Naive B cell (primary cell): ENCODE data around the gene WNT5B. TPM values are rescaled to one million over a fixed set of nuclear protein-coding genes. Genes with fewer than 3 reads are reported as not detected.
A peak's percentile ranks its signal among the peaks of the same experiment; 100 is the strongest.
"Not testable (repeated sequence)": the region's sequence is repeated elsewhere in the genome, so short reads cannot be mapped to it uniquely, and the experiment has no call there.

Source experiments
- ATAC-seq, 2 donors: fragments of 150-1000 bp; cut with Tn5 transposase; 2 replicates each; pipeline ENCODE4 v1.10.0; 2021; ENCODE audit warnings: low read depth in 2 of 2, mild to moderate bottlenecking in 2 of 2, moderate library complexity in 2 of 2
- DNase-seq: peaks from one replicate; pipeline ENCODE4 v3.0.0; 2022
- H3K27ac Mint-ChIP-seq, 6 donors: one replicate each; pipeline ENCODE4 v1.8.0; 2020 to 2022; ENCODE audit warnings: mild to moderate bottlenecking in 6 of 6, mixed read lengths in 6 of 6, moderate library complexity in 5 of 6, inconsistent platforms in 2 of 6
- H3K27me3 Mint-ChIP-seq, 3 donors: one replicate each; pipeline ENCODE4 v1.8.0; 2021 to 2022; ENCODE audit warnings: mixed read lengths in 3 of 3, mild to moderate bottlenecking in 1 of 3
- H3K36me3 Mint-ChIP-seq, 2 donors: one replicate each; pipeline ENCODE4 v1.8.0; 2020 to 2022; ENCODE audit warnings: mixed read lengths in 2 of 2, inconsistent platforms in 1 of 2, mild to moderate bottlenecking in 1 of 2
- H3K4me1 Mint-ChIP-seq, 3 donors: one replicate each; pipeline ENCODE4 v1.8.0; 2020 to 2022; ENCODE audit warnings: mixed read lengths in 3 of 3, inconsistent platforms in 1 of 3, mild to moderate bottlenecking in 1 of 3, moderate library complexity in 1 of 3
- H3K4me3 Mint-ChIP-seq, 8 donors: one replicate each; pipeline ENCODE4 v1.8.0; 2020 to 2022; ENCODE audit warnings: mild to moderate bottlenecking in 8 of 8, mixed read lengths in 8 of 8, moderate library complexity in 8 of 8, inconsistent platforms in 2 of 8
- H3K9me3 Mint-ChIP-seq, 7 donors: one replicate each; pipeline ENCODE4 v1.8.0; 2020 to 2022; ENCODE audit warnings: mixed read lengths in 7 of 7, mild to moderate bottlenecking in 5 of 7, inconsistent platforms in 2 of 7, moderate library complexity in 1 of 7
- polyA plus RNA-seq, 6 donors: library from polyadenylated mRNA; unstranded; fragments of 300-500 nt; fragmentation: Illumina TruSeq; gene quantifications; one replicate each; pipeline ENCODE4 v1.2.3, GENCODE V29; 2021; ENCODE audit warnings: low read depth in 6 of 6

Gene WNT5B
- polyA plus RNA-seq, 6 donors from 2014 or later: not detected

GRCh38 chr12:1676043-1676442, 47.0 kb downstream of the WNT5B start:
- no peaks in the 10 kb centered on the region for H3K4me1 Mint-ChIP-seq
- no peaks in the 10 kb centered on the region for H3K36me3 Mint-ChIP-seq
- no peak overlapping the region for H3K4me3 Mint-ChIP-seq
- no peaks in the 10 kb centered on the region for H3K9me3 Mint-ChIP-seq
- ATAC-seq (no peak), DNase-seq (no peak)
- H3K27ac Mint-ChIP-seq: peak overlapping the region in 1 of 6 donors; percentile 13
- H3K27me3 Mint-ChIP-seq: peaks cover 0 to 6% (median 0%) of the 10 kb centered on the region in 3 donors

DNA sequence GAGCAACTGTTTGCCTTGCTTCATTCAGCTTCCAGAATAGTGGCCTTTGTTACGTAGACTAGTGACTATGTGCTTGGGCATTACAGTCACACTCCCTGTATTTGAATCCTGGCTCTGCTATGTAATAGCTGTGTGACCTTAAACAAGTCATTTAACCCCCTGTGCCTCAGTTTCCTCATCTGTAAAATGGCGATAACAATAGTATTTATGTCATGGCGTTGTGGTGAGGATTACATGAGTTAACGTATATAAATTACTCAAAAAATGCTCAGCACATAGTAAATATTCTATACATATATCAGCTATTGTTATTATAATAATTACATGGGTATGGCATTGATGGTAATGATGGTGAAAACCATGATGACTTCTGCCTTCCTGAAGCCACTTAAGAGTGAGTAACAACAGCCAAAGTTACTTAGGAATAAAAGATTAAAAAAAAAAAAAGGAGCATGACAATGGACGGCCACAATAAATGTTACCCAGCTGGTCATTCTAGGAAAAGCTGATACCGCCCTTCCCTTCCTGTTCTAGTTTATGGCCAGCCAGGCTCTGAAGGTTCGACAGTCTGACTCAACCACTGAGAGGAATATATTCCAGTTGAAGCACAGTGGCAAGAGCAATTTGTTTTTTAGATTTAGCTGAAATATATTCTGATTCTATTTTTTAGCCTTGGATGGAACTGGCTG, 51.9 kb downstream of the WNT5B start:
- no peaks in the 10 kb centered on the region for H3K4me1 Mint-ChIP-seq
- no peak overlapping the region for H3K27ac Mint-ChIP-seq
- no peak for ATAC-seq
- no peaks in the 10 kb centered on the region for H3K36me3 Mint-ChIP-seq
- H3K4me3 Mint-ChIP-seq: no peak overlapping the region
- H3K9me3 Mint-ChIP-seq: no peaks in the 10 kb centered on the region
- no peak for DNase-seq
- H3K27me3 Mint-ChIP-seq: peaks cover 0 to 6% (median 2%) of the 10 kb centered on the region in 3 donors

DNA sequence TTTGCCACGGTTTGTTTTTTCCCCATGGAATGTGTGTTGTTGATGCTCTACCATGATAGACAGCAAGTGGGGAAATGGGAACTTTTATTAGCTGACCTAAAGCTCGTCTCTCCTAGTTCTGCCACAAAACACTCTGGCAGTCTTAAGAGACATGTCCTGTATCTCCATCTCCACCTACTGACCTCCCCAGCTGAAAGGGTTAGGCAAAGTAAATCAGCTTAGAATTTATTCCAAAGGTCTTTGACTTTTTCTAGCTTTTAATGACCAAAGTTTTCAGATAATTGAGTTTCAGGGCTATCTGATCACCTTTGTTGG, 52.4 kb downstream of the WNT5B start:
- Mint-ChIP-seq H3K4me1 (no peaks in the 10 kb centered on the region), H3K27me3 (peaks cover 0 to 7% (median 6%) of the 10 kb centered on the region in 3 donors), H3K36me3 (no peaks in the 10 kb centered on the region), H3K9me3 (no peaks in the 10 kb centered on the region), H3K4me3 (no peak overlapping the region), H3K27ac (no peak overlapping the region)
- no peak for DNase-seq
- ATAC-seq: no peak

DNA sequence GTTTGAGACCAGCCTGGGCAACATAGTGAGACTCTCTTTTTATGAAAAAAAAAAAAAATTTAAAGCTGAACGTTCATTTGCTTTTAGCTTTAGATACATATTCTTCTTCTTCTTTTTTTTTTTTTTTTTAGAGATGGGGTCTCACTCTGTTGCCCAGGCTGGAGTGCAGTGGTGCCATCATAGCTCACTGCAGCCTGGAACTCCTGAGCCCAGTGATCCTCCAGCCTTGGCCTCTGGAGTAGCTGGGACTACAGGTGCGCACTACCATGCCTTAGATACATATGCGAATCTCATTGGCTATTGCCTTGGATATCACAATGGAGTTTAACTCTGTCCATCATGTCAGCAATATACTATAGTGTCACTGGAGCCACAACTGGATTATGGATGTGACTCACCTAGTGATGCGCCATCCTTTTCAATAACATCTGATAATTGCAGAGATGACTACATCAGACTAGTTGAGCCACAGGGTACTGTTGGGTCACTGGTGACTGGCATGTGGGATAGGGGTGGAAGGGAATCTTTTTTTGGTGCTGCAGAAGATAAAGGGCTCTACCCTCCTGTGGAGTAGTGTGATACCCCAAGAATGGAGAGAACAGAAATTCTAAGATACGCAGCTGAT, 59.2 kb downstream of the WNT5B start:
- H3K27ac Mint-ChIP-seq: peak overlapping the region in 3 of 6 donors; percentile 7 to 63 (median 28)
- peak overlapping the region in 2 of 8 donors; percentile 55 to 64 for H3K4me3 Mint-ChIP-seq

GRCh38 chr12:1690578-1691122, 61.6 kb downstream of the WNT5B start, which contains the start of gene ADIPOR2:
ADIPOR2 (plus strand) TSS chr12:1691070; CDS start chr12:1754344, 63,274 bp downstream.
- ATAC-seq: peak; percentile 96 to 97
- Mint-ChIP-seq H3K36me3 (no peaks in the 10 kb centered on the region), H3K27me3 (peaks cover 0 to 9% (median 0%) of the 10 kb centered on the region in 3 donors), H3K4me3 (peak within 1 kb of the TSS; percentile 90 to 98 (median 96)), H3K27ac (peak within 1 kb of the TSS; percentile 92 to 99 (median 99)), H3K9me3 (no peaks in the 10 kb centered on the region), H3K4me1 (peaks cover 16 to 44% (median 33%) of the 10 kb centered on the region in 3 donors)
- peak; percentile 93 for DNase-seq

More for the DNA sequence above, 59.2 kb downstream of the WNT5B start:
- no peak for ATAC-seq
- DNase-seq: no peak
- Mint-ChIP-seq H3K9me3 (no peaks in the 10 kb centered on the region), H3K4me1 (peaks cover 16 to 27% (median 27%) of the 10 kb centered on the region in 3 donors), H3K36me3 (no peaks in the 10 kb centered on the region), H3K27me3 (peaks cover 0 to 9% (median 0%) of the 10 kb centered on the region in 3 donors)

- peaks cover 0 to 3% (median 0%) of the 10 kb centered on the region in 3 donors for H3K27me3 Mint-ChIP-seq
- H3K36me3 Mint-ChIP-seq: no peaks in the 10 kb centered on the region
- peak; percentile 30 to 36 for ATAC-seq
- DNase-seq: no peak
- peak overlapping the region; percentile 92 to 99 (median 96) for H3K27ac Mint-ChIP-seq
- peak overlapping the region; percentile 90 to 98 (median 96) for H3K4me3 Mint-ChIP-seq
- peaks cover 23 to 51% (median 39%) of the 10 kb centered on the region in 3 donors for H3K4me1 Mint-ChIP-seq
- no peaks in the 10 kb centered on the region for H3K9me3 Mint-ChIP-seq
Observed at GRCh38 chr12:1691123-1692007, 62.3 kb downstream of the WNT5B start.

DNA sequence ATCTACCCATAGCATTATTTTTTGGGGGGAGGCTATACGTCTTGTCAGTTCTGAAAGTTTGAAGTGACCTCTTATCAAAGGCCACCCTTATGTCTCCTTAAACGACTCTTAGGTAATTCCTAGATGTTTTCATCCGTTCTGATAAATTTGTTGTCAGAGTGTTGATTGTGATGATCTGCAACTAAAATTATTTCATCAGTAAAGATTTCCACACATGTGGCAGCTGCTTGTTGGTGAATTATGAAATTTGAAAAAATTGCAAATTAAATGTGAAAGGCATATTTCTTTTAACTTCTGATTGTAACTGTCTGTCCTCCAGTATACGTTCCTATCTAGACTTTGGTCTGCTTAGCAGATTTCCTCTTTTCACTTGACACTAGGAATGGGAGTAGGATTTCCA, 63.2 kb downstream of the WNT5B start:
- peak overlapping the region; percentile 90 to 98 (median 96) for H3K4me3 Mint-ChIP-seq
- no peaks in the 10 kb centered on the region for H3K9me3 Mint-ChIP-seq
- peaks cover 30 to 59% (median 47%) of the 10 kb centered on the region in 3 donors for H3K4me1 Mint-ChIP-seq
- H3K27me3 Mint-ChIP-seq: no peaks in the 10 kb centered on the region
- H3K27ac Mint-ChIP-seq: peak overlapping the region; percentile 92 to 99 (median 95)
- ATAC-seq (no peak), DNase-seq (no peak)
- H3K36me3 Mint-ChIP-seq: no peaks in the 10 kb centered on the region

- ATAC-seq: no peak
- no peaks in the 10 kb centered on the region for H3K9me3 Mint-ChIP-seq
- no peaks in the 10 kb centered on the region for H3K27me3 Mint-ChIP-seq
- DNase-seq: peak; percentile 15
- peak overlapping the region in 7 of 8 donors; percentile 34 to 96 (median 74) for H3K4me3 Mint-ChIP-seq
- peaks cover 39 to 67% (median 51%) of the 10 kb centered on the region in 3 donors for H3K4me1 Mint-ChIP-seq
- peak overlapping the region in 5 of 6 donors; percentile 54 to 92 (median 84) for H3K27ac Mint-ChIP-seq
- H3K36me3 Mint-ChIP-seq: no peaks in the 10 kb centered on the region
Observed at GRCh38 chr12:1692895-1693610, 64.0 kb downstream of the WNT5B start.

DNA sequence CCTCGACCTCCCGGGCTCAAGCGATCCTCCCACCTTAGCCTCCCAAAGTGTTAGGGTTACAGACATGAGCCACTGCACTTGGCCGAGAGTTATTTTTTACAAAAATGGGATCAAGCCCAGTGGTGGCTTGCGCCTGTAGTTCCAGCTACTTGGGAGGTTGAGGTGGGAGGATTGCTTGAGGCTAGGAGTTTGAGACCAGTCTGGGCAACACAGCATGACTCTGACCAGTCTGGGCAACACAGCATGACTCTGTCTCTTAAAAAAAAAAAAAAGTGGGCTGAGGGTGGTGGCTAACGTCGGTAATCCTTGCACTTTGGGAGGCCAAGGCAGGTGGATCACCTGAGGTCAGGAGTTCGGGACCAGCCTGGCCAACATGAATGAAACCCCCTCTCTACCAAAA, 66.1 kb downstream of the WNT5B start:
- not testable (repeated sequence) for H3K27ac Mint-ChIP-seq

GRCh38 chr12:1695886-1696670, 67.0 kb downstream of the WNT5B start:
- Mint-ChIP-seq H3K9me3 (no peaks in the 10 kb centered on the region), H3K4me1 (peaks cover 40 to 82% (median 54%) of the 10 kb centered on the region in 3 donors), H3K4me3 (peak overlapping the region in 1 of 8 donors; percentile 18), H3K36me3 (no peaks in the 10 kb centered on the region), H3K27me3 (no peaks in the 10 kb centered on the region), H3K27ac (peak overlapping the region in 2 of 6 donors; percentile 10 to 68)
- ATAC-seq (no peak), DNase-seq (no peak)

More for the DNA sequence above, 66.1 kb downstream of the WNT5B start:
- not testable (repeated sequence) for H3K36me3 Mint-ChIP-seq, H3K9me3 Mint-ChIP-seq, H3K27me3 Mint-ChIP-seq, DNase-seq, H3K4me3 Mint-ChIP-seq, ATAC-seq
- peaks cover 42 to 82% (median 56%) of the 10 kb centered on the region in 3 donors for H3K4me1 Mint-ChIP-seq

- Mint-ChIP-seq H3K27ac (peak overlapping the region in 1 of 6 donors; percentile 10), H3K4me3 (peak overlapping the region in 1 of 8 donors; percentile 18), H3K36me3 (no peaks in the 10 kb centered on the region), H3K27me3 (no peaks in the 10 kb centered on the region), H3K4me1 (peaks cover 40 to 80% (median 49%) of the 10 kb centered on the region in 3 donors), H3K9me3 (no peaks in the 10 kb centered on the region)
- DNase-seq (no peak), ATAC-seq (no peak)
Observed at GRCh38 chr12:1696800-1697199, 67.8 kb downstream of the WNT5B start.
